ENCODE measurements around the gene DGKI. TPM values are rescaled to one million over a fixed set of nuclear protein-coding genes. Genes with fewer than 3 reads are reported as not detected.

Gene DGKI
- total and polyA plus RNA-seq, 9 of the 15 experiments (the other 6 are each of a cell fraction or from before 2014, with no cell fraction given) = 0.11 to 0.54 (median 0.15) TPM; not detected in 5

- TF ChIP-seq USF2 (CRISPR knock-in tag; IDR thresholded peaks at IDR 0.05) = no peak
Observed at GRCh38 chr7:137879357-137880158, 32.8 kb upstream of the DGKI start (continued).

GRCh38 chr7:137878333-137878961 lies 31.7 kb upstream of the DGKI start:
- CTCF ChIA-PET (ENCODE audit: low intra/inter-chr PET ratio) = no interaction called here
- Histone ChIP-seq H3K4me1 (replicated peaks in 1 of 2; ENCODE audit: control insufficient read depth in 2 of 2, insufficient read depth in 2 of 2, low read length in 2 of 2) (peaks cover 13 to 28% of the 10 kb centered on the region in 2 experiments; a peak in 4 of 5 replicates), H3K9me3 (replicated peaks; ENCODE audit: control insufficient read depth, insufficient read depth, low read depth, low read length) (no peaks in the 10 kb centered on the region), H3K4me3 (no peak overlapping the region), H3K27ac (ENCODE audit: extremely low read depth, low read depth, low read length) (peak overlapping the region; percentile 44; the same call in 2 of the 3 replicates), H3K36me3 (ENCODE audit: control insufficient read depth, insufficient read depth, low read length) (peaks cover 87% of the 10 kb centered on the region), H3K79me2 (ENCODE audit: control insufficient read depth, insufficient read depth, low read length) (no peaks in the 10 kb centered on the region), H3K9ac (ENCODE audit: insufficient read depth in 1 of 2, low read depth in 2 of 2, low read length in 2 of 2) (peak overlapping the region in 1 of 2 experiments; percentile 21; a peak in 1 of 4 replicates), H3K27me3 (ENCODE audit: control insufficient read depth in 2 of 2, insufficient read depth in 2 of 2, low read length in 2 of 2) (no peaks in the 10 kb centered on the region), H3K9me1 (ENCODE audit: control insufficient read depth, insufficient read depth, low read length) (peaks cover 3% of the 10 kb centered on the region), H4K20me1 (replicated peaks; ENCODE audit: control insufficient read depth, insufficient read depth, low read length) (no peaks in the 10 kb centered on the region), H3K4me2 (ENCODE audit: insufficient read depth, low read length) (no peak overlapping the region; the same call in 1 of the 2 replicates), H2AFZ (ENCODE audit: low read depth, low read length) (peak overlapping the region; percentile 5; the same call in 1 of the 2 replicates)
- intact Hi-C loops (cut with micrococcal nuclease) = no loop called here
- no peak for FAIRE-seq
- WGBS (ENCODE audit: insufficient coverage, low coverage, missing lambda C conversion rate) = 61% methylated on average over 8 of the region's 8 CpGs
- peak in 2 of 4 experiments; percentile 48 to 54 for DNase-seq (ENCODE audit: extremely low read depth in 1 of 4, low spot score in 3 of 4)
- no TSS peak for BruUV-seq (replicated peaks)
- ATAC-seq = peak; percentile 81
- in situ Hi-C loops (cut with MboI) = no loop called here
- POLR2A ChIA-PET = interaction anchor here (0.7 to 1.2 kb wide), 4 partner anchors 14 to 135 kb away, joined by 3 read pairs; no protein-coding TSS in a partner anchor
- TF ChIP-seq TSC22D4 (tag; IDR thresholded peaks at IDR 0.05) (no peak), CSDE1 (IDR thresholded peaks at IDR 0.05) (no peak), FOXJ3 (CRISPR knock-in tag; IDR thresholded peaks at IDR 0.05) (no peak), BRCA1 (IDR thresholded peaks at IDR 0.05) (no peak), BRCA1 (CRISPR knock-in tag; IDR thresholded peaks at IDR 0.05) (no peak), JUN (IDR thresholded peaks at IDR 0.05; ENCODE audit: borderline replicate concordance, low read depth, low read length) (no peak), JUN (CRISPR knock-in tag; IDR thresholded peaks at IDR 0.05; ENCODE audit: borderline replicate concordance) (no peak), RFX1 (IDR thresholded peaks at IDR 0.05) (peak; percentile 41), YBX1 (IDR thresholded peaks at IDR 0.05) (no peak), KAT8 (IDR thresholded peaks at IDR 0.05; ENCODE audit: low read depth) (no peak), SMAD4 (CRISPR knock-in tag; conservative IDR thresholded peaks at IDR 0.05) (peak; percentile 58; the same call in 1 of the 2 replicates), HMBOX1 (IDR thresholded peaks at IDR 0.05) (peak; percentile 63; the same call in 1 of the 2 replicates)
